Measurements from ENCODE around the gene MAGED4.
"Not testable (repeated sequence)": the region's sequence is repeated elsewhere in the genome, so short reads cannot be mapped to it uniquely, and the experiment has no call there.

Gene MAGED4

DNA sequence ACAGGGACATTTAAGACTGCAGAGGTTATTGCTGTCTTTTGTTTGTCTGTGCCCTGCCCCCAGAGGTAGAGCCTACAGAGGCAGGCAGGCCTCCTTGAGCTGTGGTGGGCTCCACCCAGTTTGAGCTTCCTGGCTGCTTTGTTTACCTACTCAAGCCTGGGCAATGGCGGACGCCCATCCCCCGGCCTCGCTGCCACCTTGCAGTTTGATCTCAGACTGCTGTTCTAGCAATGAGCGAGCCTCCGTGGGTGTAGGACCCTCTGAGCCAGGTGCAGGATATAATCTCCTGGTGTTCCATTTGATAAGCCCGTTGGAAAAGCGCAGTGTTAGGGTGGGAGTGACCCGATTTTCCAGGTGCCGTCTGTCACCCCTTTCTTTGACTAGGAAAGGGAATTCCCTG lies 34.0 kb upstream of the MAGED4 start:
- not testable (repeated sequence) for H3K27me3 ChIP-seq (ENCODE audit: control insufficient read depth in 3 of 3, insufficient read depth in 3 of 3, low read depth in 1 of 3, low read length in 3 of 3); H2AK5ac ChIP-seq (ENCODE audit: low read depth, low read length); H3K4me3 ChIP-seq (ENCODE audit: low read length in 2 of 2); H3K9me3 ChIP-seq (replicated peaks in 1 of 2; ENCODE audit: control insufficient read depth in 2 of 2, insufficient read depth in 1 of 2, low read depth in 1 of 2, low read length in 2 of 2); H4K8ac ChIP-seq (ENCODE audit: low read depth, low read length); H2AFZ ChIP-seq (ENCODE audit: low read length); H2BK15ac ChIP-seq (ENCODE audit: low read length); H3K4ac ChIP-seq (ENCODE audit: low read length); H3K4me2 ChIP-seq (ENCODE audit: insufficient read depth, low read length, poor library complexity, severe bottlenecking); H3K18ac ChIP-seq (ENCODE audit: low read length); DNase-seq (ENCODE audit: low spot score); H3K27ac ChIP-seq (replicated peaks; ENCODE audit: low read length); H2BK120ac ChIP-seq (ENCODE audit: low read depth, low read length); H3K36me3 ChIP-seq (replicated peaks in 1 of 2; ENCODE audit: control insufficient read depth in 2 of 2, insufficient read depth in 2 of 2, low read length in 2 of 2); H3K23ac ChIP-seq (ENCODE audit: low read depth, low read length, poor library complexity); H2BK5ac ChIP-seq (ENCODE audit: low read length); H2BK12ac ChIP-seq (ENCODE audit: low read length); H3K4me1 ChIP-seq (ENCODE audit: control insufficient read depth in 2 of 2, insufficient read depth in 1 of 2, low read depth in 1 of 2, low read length in 2 of 2); H3K79me1 ChIP-seq (ENCODE audit: low read depth, low read length); H3K9ac ChIP-seq (ENCODE audit: low read depth, low read length, poor library complexity); H3K14ac ChIP-seq (ENCODE audit: low read length); H4K91ac ChIP-seq (ENCODE audit: low read depth, low read length, poor library complexity)
- WGBS, 2 donors (ENCODE audit: extremely low coverage in 2 of 2, insufficient read length in 2 of 2, insufficient replicate concordance in 1 of 2): no CpG with 5 or more reads among the region's 10 CpGs

DNA sequence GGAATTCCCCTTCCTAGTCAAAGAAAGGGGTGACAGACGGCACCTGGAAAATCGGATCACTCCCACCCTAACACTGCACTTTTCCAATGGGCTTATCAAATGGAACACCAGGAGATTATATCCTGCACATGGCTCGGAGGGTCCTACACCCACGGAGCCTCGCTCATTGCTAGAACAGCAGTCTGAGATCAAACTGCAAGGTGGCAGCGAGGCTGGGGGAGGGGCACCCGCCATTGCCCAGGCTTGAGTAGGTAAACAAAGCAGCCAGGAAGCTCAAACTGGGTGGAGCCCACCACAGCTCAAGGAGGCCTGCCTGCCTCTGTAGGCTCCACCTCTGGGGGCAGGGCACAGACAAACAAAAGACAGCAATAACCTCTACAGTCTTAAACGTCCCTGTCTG lies 24.5 kb upstream of the MAGED4 start:
- not testable (repeated sequence) for H3K4ac ChIP-seq (ENCODE audit: low read length); H3K27me3 ChIP-seq (ENCODE audit: control insufficient read depth in 3 of 3, insufficient read depth in 3 of 3, low read depth in 1 of 3, low read length in 3 of 3); H3K23ac ChIP-seq (ENCODE audit: low read depth, low read length, poor library complexity); H3K4me3 ChIP-seq (ENCODE audit: low read length in 2 of 2); H2BK15ac ChIP-seq (ENCODE audit: low read length); H4K91ac ChIP-seq (ENCODE audit: low read depth, low read length, poor library complexity); H3K14ac ChIP-seq (ENCODE audit: low read length); H2BK5ac ChIP-seq (ENCODE audit: low read length); H2BK120ac ChIP-seq (ENCODE audit: low read depth, low read length); H3K18ac ChIP-seq (ENCODE audit: low read length); DNase-seq (ENCODE audit: low spot score); H2AK5ac ChIP-seq (ENCODE audit: low read depth, low read length); H2AFZ ChIP-seq (ENCODE audit: low read length); H3K9me3 ChIP-seq (replicated peaks in 1 of 2; ENCODE audit: control insufficient read depth in 2 of 2, insufficient read depth in 1 of 2, low read depth in 1 of 2, low read length in 2 of 2); H3K4me2 ChIP-seq (ENCODE audit: insufficient read depth, low read length, poor library complexity, severe bottlenecking); H3K79me1 ChIP-seq (ENCODE audit: low read depth, low read length); H3K9ac ChIP-seq (ENCODE audit: low read depth, low read length, poor library complexity); H3K27ac ChIP-seq (replicated peaks; ENCODE audit: low read length); H3K36me3 ChIP-seq (replicated peaks in 1 of 2; ENCODE audit: control insufficient read depth in 2 of 2, insufficient read depth in 2 of 2, low read length in 2 of 2); H4K8ac ChIP-seq (ENCODE audit: low read depth, low read length); H2BK12ac ChIP-seq (ENCODE audit: low read length); H3K4me1 ChIP-seq (ENCODE audit: control insufficient read depth in 2 of 2, insufficient read depth in 1 of 2, low read depth in 1 of 2, low read length in 2 of 2)
- no CpG with 5 or more reads among the region's 8 CpGs for WGBS, 2 donors (ENCODE audit: extremely low coverage in 2 of 2, insufficient read length in 2 of 2, insufficient replicate concordance in 1 of 2)

DNA sequence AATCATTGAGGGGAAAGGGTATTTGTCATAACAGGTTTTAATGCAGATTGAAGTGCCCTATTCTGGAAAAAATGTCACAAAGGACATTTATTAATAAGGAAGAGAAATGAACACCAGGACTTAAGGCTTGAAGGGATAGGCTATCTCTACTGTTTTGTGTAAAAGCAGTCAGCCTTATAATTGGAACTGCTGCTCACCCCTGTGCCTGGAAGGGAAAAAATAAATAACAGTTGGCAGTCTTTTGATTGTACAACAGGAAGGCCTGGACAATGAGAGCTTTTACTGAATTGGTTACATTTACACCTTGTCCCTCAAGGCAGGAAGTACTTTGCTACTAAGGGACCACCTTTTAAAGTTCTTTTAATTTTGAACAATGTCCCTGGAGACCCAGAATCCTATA lies 17.8 kb upstream of the MAGED4 start:
- Histone ChIP-seq H4K91ac (ENCODE audit: low read depth, low read length, poor library complexity) (no peak overlapping the region), H2BK15ac (ENCODE audit: low read length) (no peak overlapping the region), H2AK5ac (ENCODE audit: low read depth, low read length) (no peak overlapping the region), H3K4ac (ENCODE audit: low read length) (no peak overlapping the region), H3K14ac (ENCODE audit: low read length) (no peak overlapping the region), H3K9ac (ENCODE audit: low read depth, low read length, poor library complexity) (no peak overlapping the region), H3K4me2 (ENCODE audit: insufficient read depth, low read length, poor library complexity, severe bottlenecking) (no peak overlapping the region), H2BK5ac (ENCODE audit: low read length) (no peak overlapping the region), H3K79me1 (ENCODE audit: low read depth, low read length) (no peaks in the 10 kb centered on the region), H3K27ac (replicated peaks; ENCODE audit: low read length) (no peak overlapping the region), H2AFZ (ENCODE audit: low read length) (no peak overlapping the region), H3K9me3 (replicated peaks in 1 of 2; ENCODE audit: control insufficient read depth in 2 of 2, insufficient read depth in 1 of 2, low read depth in 1 of 2, low read length in 2 of 2) (no peaks in the 10 kb centered on the region), H3K23ac (ENCODE audit: low read depth, low read length, poor library complexity) (no peak overlapping the region), H3K18ac (ENCODE audit: low read length) (no peak overlapping the region), H4K8ac (ENCODE audit: low read depth, low read length) (no peak overlapping the region), H3K4me3 (ENCODE audit: low read length in 2 of 2) (no peak overlapping the region), H3K27me3 (ENCODE audit: control insufficient read depth in 3 of 3, insufficient read depth in 3 of 3, low read depth in 1 of 3, low read length in 3 of 3) (no peaks in the 10 kb centered on the region), H2BK120ac (ENCODE audit: low read depth, low read length) (no peak overlapping the region), H2BK12ac (ENCODE audit: low read length) (no peak overlapping the region), H3K36me3 (replicated peaks in 1 of 2; ENCODE audit: control insufficient read depth in 2 of 2, insufficient read depth in 2 of 2, low read length in 2 of 2) (no peaks in the 10 kb centered on the region), H3K4me1 (ENCODE audit: control insufficient read depth in 2 of 2, insufficient read depth in 1 of 2, low read depth in 1 of 2, low read length in 2 of 2) (no peaks in the 10 kb centered on the region)
- DNase-seq (ENCODE audit: low spot score): no peak

DNA sequence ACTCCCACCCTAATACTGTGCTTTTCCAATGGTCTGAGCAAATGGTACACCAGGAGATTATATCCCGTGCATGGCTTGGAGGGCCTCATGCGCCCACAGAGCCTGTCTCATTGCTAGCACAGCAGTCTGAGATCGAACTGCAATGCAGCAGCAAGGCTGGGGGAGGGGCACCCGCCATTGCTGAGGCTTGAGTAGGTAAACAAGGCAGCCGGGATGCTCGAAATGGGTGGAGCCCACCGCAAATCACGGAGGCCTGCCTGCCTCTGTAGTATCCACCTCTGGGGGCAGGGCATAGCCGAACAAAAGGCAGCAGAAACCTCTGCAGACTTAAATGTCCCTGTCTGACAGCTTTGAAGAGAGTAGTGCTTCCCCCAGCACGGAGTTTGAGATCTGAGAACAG lies 13.6 kb upstream of the MAGED4 start:
- H2BK15ac ChIP-seq (ENCODE audit: low read length); H2BK5ac ChIP-seq (ENCODE audit: low read length); H3K14ac ChIP-seq (ENCODE audit: low read length); H3K4me1 ChIP-seq (ENCODE audit: control insufficient read depth in 2 of 2, insufficient read depth in 1 of 2, low read depth in 1 of 2, low read length in 2 of 2); H3K4me3 ChIP-seq (ENCODE audit: low read length in 2 of 2); H3K27me3 ChIP-seq (ENCODE audit: control insufficient read depth in 3 of 3, insufficient read depth in 3 of 3, low read depth in 1 of 3, low read length in 3 of 3); H3K23ac ChIP-seq (ENCODE audit: low read depth, low read length, poor library complexity); H3K9me3 ChIP-seq (replicated peaks in 1 of 2; ENCODE audit: control insufficient read depth in 2 of 2, insufficient read depth in 1 of 2, low read depth in 1 of 2, low read length in 2 of 2); H3K27ac ChIP-seq (replicated peaks; ENCODE audit: low read length); H2AK5ac ChIP-seq (ENCODE audit: low read depth, low read length); H3K79me1 ChIP-seq (ENCODE audit: low read depth, low read length); H2BK120ac ChIP-seq (ENCODE audit: low read depth, low read length); H2AFZ ChIP-seq (ENCODE audit: low read length); H4K91ac ChIP-seq (ENCODE audit: low read depth, low read length, poor library complexity); H3K9ac ChIP-seq (ENCODE audit: low read depth, low read length, poor library complexity); DNase-seq (ENCODE audit: low spot score); H3K4ac ChIP-seq (ENCODE audit: low read length); H3K4me2 ChIP-seq (ENCODE audit: insufficient read depth, low read length, poor library complexity, severe bottlenecking); H3K18ac ChIP-seq (ENCODE audit: low read length); H3K36me3 ChIP-seq (replicated peaks in 1 of 2; ENCODE audit: control insufficient read depth in 2 of 2, insufficient read depth in 2 of 2, low read length in 2 of 2); H4K8ac ChIP-seq (ENCODE audit: low read depth, low read length); H2BK12ac ChIP-seq (ENCODE audit: low read length): not testable (repeated sequence)
- WGBS, 2 donors (ENCODE audit: extremely low coverage in 2 of 2, insufficient read length in 2 of 2, insufficient replicate concordance in 1 of 2): no CpG with 5 or more reads among the region's 10 CpGs
